NCI-H2029 (cell line): ENCODE results near the gene PLXNA3.

Source experiments
- DNase-seq: peaks from one replicate; lab custom pipeline; 2025; lab: John Stamatoyannopoulos, UW

PLXNA3 gene

GRCh38 chrX:154502098-154502497 is 44.0 kb downstream of the PLXNA3 start:
- DNase-seq = no peak

GRCh38 chrX:154502989-154503388 is 44.9 kb downstream of the PLXNA3 start:
- no peak for DNase-seq

GRCh38 chrX:154505734-154506133 is 47.7 kb downstream of the PLXNA3 start:
- no peak for DNase-seq

GRCh38 chrX:154506483-154507332 is 48.6 kb downstream of the PLXNA3 start:
- DNase-seq = no peak

- DNase-seq = no peak
Observed at GRCh38 chrX:154507673-154508383, 49.7 kb downstream of the PLXNA3 start.

- DNase-seq = no peak
Observed at GRCh38 chrX:154508384-154508745, 50.3 kb downstream of the PLXNA3 start.

- no peak for DNase-seq
Observed at GRCh38 chrX:154509455-154509854, 51.4 kb downstream of the PLXNA3 start.

GRCh38 chrX:154511761-154512160 is 53.7 kb downstream of the PLXNA3 start:
- DNase-seq = no peak

GRCh38 chrX:154512879-154513553 is 54.9 kb downstream of the PLXNA3 start:
- no peak for DNase-seq

GRCh38 chrX:154513716-154514115 is 55.6 kb downstream of the PLXNA3 start:
- no peak for DNase-seq

GRCh38 chrX:154515090-154515965 is 57.2 kb downstream of the PLXNA3 start:
- DNase-seq = peak; percentile 76

- peak; percentile 60 for DNase-seq
Observed at GRCh38 chrX:154515966-154516655, 58.0 kb downstream of the PLXNA3 start, which contains the start of gene FAM3A. TSS of gene FAM3A (minus strand) at chrX:154516232. CDS start at chrX:154515772, 460 bp downstream.

GRCh38 chrX:154516656-154517100 is 58.6 kb downstream of the PLXNA3 start:
- no peak for DNase-seq

GRCh38 chrX:154517101-154517781 is 59.2 kb downstream of the PLXNA3 start:
- no peak for DNase-seq

GRCh38 chrX:154519389-154519788 is 61.3 kb downstream of the PLXNA3 start:
- DNase-seq = no peak

- DNase-seq = no peak
Observed at GRCh38 chrX:154525606-154526490, 67.8 kb downstream of the PLXNA3 start.

- DNase-seq = peak; percentile 74
Observed at GRCh38 chrX:154526901-154527675, 69.0 kb downstream of the PLXNA3 start.
